Suprapubic skin (tissue), 4 donors: ENCODE measurements around the gene NSA2. TPM values are rescaled to one million over a fixed set of nuclear protein-coding genes. Genes with fewer than 3 reads are reported as not detected.
A peak's percentile ranks its signal among the peaks of the same experiment; 100 is the strongest.
"Not testable (repeated sequence)": the region's sequence is repeated elsewhere in the genome, so short reads cannot be mapped to it uniquely, and the experiment has no call there.

ENCODE experiments used
- DNase-seq, 2 donors: peaks; one replicate each; pipeline ENCODE4 v3.0.0-alpha.2; 2019; ENCODE audit warnings: low spot score in 2 of 2
- H3K27ac ChIP-seq: fragments of 200-600 bp; sonication (generic); one replicate; pipeline ENCODE4 v1.5.1; 2019
- H3K27me3 ChIP-seq: fragments of 200-600 bp; sonication (generic); one replicate; pipeline ENCODE4 v1.5.1; 2019
- H3K36me3 ChIP-seq: fragments of 200-600 bp; sonication (generic); one replicate; pipeline ENCODE4 v1.5.1; 2019
- H3K4me1 ChIP-seq: fragments of 200-600 bp; sonication (generic); one replicate; pipeline ENCODE4 v1.5.1; 2019
- H3K4me3 ChIP-seq: fragments of 200-600 bp; sonication (generic); one replicate; pipeline ENCODE4 v1.5.1; 2019; ENCODE audit warnings: mild to moderate bottlenecking
- H3K9me3 ChIP-seq: fragments of 200-600 bp; sonication (generic); one replicate; pipeline ENCODE4 v1.5.1; 2019
- EP300 ChIP-seq: sonication (generic); formaldehyde crosslinking; IDR thresholded peaks from one replicate; pipeline ENCODE4 v1.6.1; 2017; ENCODE audit warnings: antibody characterized with exemption
- POLR2A ChIP-seq, 2 donors: fragments of 450-650 bp; IDR thresholded peaks; one replicate each; pipeline ENCODE4 v1.6.1; 2017; ENCODE audit warnings: antibody characterized with exemption in 2 of 2, mild to moderate bottlenecking in 2 of 2, moderate library complexity in 2 of 2
- POLR2AphosphoS5 ChIP-seq, 3 donors: sonication (generic); formaldehyde crosslinking; IDR thresholded peaks; one replicate each; pipeline ENCODE4 v1.6.1; 2017; ENCODE audit warnings: antibody characterized with exemption in 3 of 3
- WGBS: methylation state at CpG from one replicate; pipeline ENCODE4 v1.1.5; 2018; 5-methylcytosine and 5-hydroxymethylcytosine counted together
- total RNA-seq, 4 donors: library from RNA; depleted of rRNA; stranded (reverse); fragments of >200 nt; gene quantifications; one replicate each; pipeline ENCODE4 v1.1.0, GENCODE V29; 2016
- TF ChIP-seq, protein P1 (sequence below), 2 donors: fragments of 200-600 bp in 1 of 2; fragments of 450-650 bp in 1 of 2; sonication (generic) in 1 of 2; IDR thresholded peaks; one replicate each; pipeline ENCODE4 v1.5.1; 2016 to 2019; ENCODE audit warnings: antibody characterized with exemption in 2 of 2, mild to moderate bottlenecking in 1 of 2, moderate library complexity in 1 of 2

Gene NSA2
- total RNA-seq, 4 donors from 2014 or later, result 47.5 to 93.8 (median 70.2) TPM

DNA sequence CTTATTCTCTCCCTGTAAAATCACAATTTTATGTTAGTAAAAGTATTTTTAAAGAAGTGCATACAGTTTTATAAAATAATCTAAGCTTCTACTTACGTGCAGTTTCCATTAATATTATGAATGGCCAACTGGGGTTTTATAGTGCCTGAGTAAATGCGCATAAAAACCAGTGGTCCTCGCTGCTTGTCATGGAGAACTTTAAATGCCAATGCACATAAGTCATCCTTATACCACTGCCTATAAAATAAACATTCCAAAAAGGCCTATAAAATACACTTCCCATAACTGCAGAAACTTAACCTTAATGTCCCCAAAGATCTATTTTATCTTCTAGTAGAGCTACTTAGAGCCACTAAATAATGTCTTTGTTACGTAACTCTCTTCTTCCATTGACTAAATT is 28.6 kb upstream of the NSA2 start:
- TF ChIP-seq POLR2A (IDR thresholded peaks at IDR 0.05) (no peak), POLR2AphosphoS5 (IDR thresholded peaks at IDR 0.05) (no peak), EP300 (no peak)
- TF ChIP-seq, protein P1, sequence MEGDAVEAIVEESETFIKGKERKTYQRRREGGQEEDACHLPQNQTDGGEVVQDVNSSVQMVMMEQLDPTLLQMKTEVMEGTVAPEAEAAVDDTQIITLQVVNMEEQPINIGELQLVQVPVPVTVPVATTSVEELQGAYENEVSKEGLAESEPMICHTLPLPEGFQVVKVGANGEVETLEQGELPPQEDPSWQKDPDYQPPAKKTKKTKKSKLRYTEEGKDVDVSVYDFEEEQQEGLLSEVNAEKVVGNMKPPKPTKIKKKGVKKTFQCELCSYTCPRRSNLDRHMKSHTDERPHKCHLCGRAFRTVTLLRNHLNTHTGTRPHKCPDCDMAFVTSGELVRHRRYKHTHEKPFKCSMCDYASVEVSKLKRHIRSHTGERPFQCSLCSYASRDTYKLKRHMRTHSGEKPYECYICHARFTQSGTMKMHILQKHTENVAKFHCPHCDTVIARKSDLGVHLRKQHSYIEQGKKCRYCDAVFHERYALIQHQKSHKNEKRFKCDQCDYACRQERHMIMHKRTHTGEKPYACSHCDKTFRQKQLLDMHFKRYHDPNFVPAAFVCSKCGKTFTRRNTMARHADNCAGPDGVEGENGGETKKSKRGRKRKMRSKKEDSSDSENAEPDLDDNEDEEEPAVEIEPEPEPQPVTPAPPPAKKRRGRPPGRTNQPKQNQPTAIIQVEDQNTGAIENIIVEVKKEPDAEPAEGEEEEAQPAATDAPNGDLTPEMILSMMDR (IDR thresholded peaks at IDR 0.05), result no peak
- no peaks in the 10 kb centered on the region for H3K4me1 ChIP-seq
- H3K9me3 ChIP-seq, result no peaks in the 10 kb centered on the region
- 91% methylated on average over 4 of the region's 4 CpGs for WGBS
- H3K36me3 ChIP-seq, result peaks cover 75% of the 10 kb centered on the region
- DNase-seq, result no peak
- no peaks in the 10 kb centered on the region for H3K27me3 ChIP-seq
- H3K4me3 ChIP-seq, result no peak overlapping the region
- H3K27ac ChIP-seq, result no peak overlapping the region

DNA sequence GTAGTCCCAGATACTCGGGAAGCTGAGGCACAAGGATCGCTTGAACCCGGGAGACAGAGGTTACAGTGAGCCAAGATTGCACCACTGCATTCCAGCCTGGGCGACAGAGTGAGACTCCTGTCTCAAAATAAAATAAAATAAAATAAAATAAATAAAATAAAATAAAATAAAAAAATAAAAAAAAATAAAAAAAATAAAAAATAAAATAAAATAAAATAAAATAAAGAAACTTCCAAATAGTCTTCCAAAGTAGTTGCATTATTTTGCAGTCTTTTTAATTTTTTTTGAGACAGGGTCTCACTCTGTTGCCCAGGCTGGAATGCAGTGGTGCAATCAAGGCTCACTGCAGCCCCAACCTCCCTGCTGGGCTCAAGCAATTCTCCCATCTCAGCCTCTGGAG is 18.3 kb upstream of the NSA2 start:
- WGBS, result 96% methylated on average over 4 of the region's 4 CpGs
- H3K4me3 ChIP-seq, H3K9me3 ChIP-seq, H3K27me3 ChIP-seq, DNase-seq, H3K27ac ChIP-seq, H3K4me1 ChIP-seq: not testable (repeated sequence)
- peaks cover 69% of the 10 kb centered on the region for H3K36me3 ChIP-seq

DNA sequence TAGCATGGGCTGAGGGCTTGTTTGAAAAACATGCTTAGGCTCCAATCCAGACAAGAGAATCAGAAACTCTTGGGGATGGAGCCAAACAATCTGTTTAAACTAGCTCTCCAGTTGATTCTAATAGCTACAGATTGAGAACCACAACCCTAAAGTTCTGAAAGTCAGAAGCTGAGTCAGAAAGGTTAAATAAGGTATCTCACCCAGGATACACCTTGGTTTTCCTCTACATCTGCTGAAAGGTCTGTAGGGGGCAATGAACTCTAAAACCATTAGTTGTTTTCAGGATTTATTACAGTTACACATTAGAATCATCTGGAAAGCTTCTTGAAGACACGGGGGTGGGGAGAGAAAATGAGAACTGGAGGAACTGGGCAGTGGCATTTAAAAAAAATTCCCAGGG is 5.8 kb upstream of the NSA2 start:
- 48% methylated on average over 1 of the region's 1 CpG for WGBS

DNA sequence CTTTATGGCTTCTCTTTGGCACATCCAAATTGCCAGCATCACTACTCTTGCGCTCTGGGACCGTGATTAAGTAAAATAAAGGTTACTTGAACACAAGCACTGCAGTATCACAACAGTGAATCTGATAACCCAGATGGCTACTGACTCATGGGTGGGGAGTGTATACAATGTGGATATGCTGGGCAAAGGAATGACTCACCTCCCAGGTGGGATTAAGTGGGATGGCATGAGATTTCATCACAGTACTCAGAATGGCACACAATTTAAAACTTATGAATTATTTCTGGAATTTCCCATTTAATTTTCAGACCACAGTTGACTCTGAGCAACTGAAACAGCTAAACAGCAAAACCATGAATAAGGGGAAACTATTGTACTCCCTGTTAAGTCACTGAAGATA is 4.5 kb upstream of the NSA2 start:
- H3K36me3 ChIP-seq, result peaks cover 30% of the 10 kb centered on the region
- whole genome bisulfite sequencing, result 84% methylated on average over 2 of the region's 2 CpGs
- H3K9me3 ChIP-seq, result no peaks in the 10 kb centered on the region
- no peak for DNase-seq
- H3K4me1 ChIP-seq, result peaks cover 19% of the 10 kb centered on the region
- no peak overlapping the region for H3K4me3 ChIP-seq
- no peaks in the 10 kb centered on the region for H3K27me3 ChIP-seq
- H3K27ac ChIP-seq, result no peak overlapping the region
- no peak for TF ChIP-seq POLR2AphosphoS5 (IDR thresholded peaks at IDR 0.05)
- no peak for TF ChIP-seq POLR2A (IDR thresholded peaks at IDR 0.05)
- TF ChIP-seq EP300, result no peak
- TF ChIP-seq, protein P1 (IDR thresholded peaks at IDR 0.05), result no peak

More for the DNA sequence above, 5.8 kb upstream of the NSA2 start:
- Histone ChIP-seq H3K4me1 (peaks cover 18% of the 10 kb centered on the region), H3K36me3 (peaks cover 43% of the 10 kb centered on the region), H3K27ac (no peak overlapping the region), H3K4me3 (no peak overlapping the region), H3K9me3 (peaks cover 3% of the 10 kb centered on the region), H3K27me3 (no peaks in the 10 kb centered on the region)
- no peak for DNase-seq
- TF ChIP-seq POLR2AphosphoS5 (IDR thresholded peaks at IDR 0.05), result no peak
- TF ChIP-seq POLR2A (IDR thresholded peaks at IDR 0.05), result no peak

DNA sequence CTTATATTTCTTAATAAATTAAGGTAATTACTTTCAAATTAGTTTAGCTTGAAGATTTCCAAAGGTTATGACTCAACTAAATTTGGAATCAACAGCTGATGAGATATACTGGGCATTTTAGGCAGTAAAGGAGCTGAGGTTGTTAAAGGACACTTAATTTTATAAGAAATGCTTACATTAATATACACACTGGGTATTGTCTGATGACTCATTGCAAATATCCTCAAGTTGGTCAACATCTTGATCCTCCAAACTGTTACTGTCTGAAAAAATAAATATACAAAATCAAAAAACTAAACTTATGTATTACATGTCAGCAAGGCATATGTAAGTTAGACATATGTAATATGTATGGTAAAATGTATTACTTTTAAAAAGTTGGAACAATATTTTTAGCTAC is 3.5 kb upstream of the NSA2 start:
- H3K4me1 ChIP-seq, result peaks cover 29% of the 10 kb centered on the region
- no peak overlapping the region for H3K27ac ChIP-seq

DNA sequence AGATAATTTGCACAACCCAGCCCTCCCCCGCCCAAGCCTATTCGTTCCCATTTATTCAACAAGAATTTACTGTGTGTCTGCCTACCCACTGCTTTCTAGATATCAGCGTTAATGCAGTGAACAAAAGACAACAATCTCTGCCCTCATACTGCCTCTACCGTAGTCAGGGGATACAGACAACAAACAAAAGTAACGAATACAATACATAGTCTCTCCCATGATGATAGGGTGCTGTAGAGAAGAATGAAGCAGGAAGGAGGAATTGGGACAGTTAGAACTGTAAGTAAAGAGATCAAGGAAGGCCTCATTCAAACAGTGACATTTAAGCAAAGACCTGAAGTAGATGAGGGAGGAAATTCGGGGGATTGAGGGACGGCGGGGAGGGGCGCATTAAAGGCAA is 1.8 kb upstream of the NSA2 start:
- H3K36me3 ChIP-seq, result peaks cover 23% of the 10 kb centered on the region
- H3K4me3 ChIP-seq, result peak overlapping the region; percentile 99
- TF ChIP-seq, protein P1 (IDR thresholded peaks at IDR 0.05), result no peak
- TF ChIP-seq POLR2A (IDR thresholded peaks at IDR 0.05) (no peak), EP300 (no peak), POLR2AphosphoS5 (IDR thresholded peaks at IDR 0.05) (no peak)
- no peak overlapping the region for H3K27ac ChIP-seq
- H3K4me1 ChIP-seq, result peaks cover 31% of the 10 kb centered on the region
- H3K27me3 ChIP-seq, result no peaks in the 10 kb centered on the region
- DNase-seq, result no peak
- no peaks in the 10 kb centered on the region for H3K9me3 ChIP-seq
- whole genome bisulfite sequencing, result 69% methylated on average over 9 of the region's 9 CpGs

More for the DNA sequence above, 3.5 kb upstream of the NSA2 start:
- Histone ChIP-seq H3K36me3 (peaks cover 21% of the 10 kb centered on the region), H3K9me3 (no peaks in the 10 kb centered on the region), H3K4me3 (no peak overlapping the region), H3K27me3 (no peaks in the 10 kb centered on the region)
- no peak for DNase-seq
- TF ChIP-seq POLR2A (IDR thresholded peaks at IDR 0.05) (no peak), POLR2AphosphoS5 (IDR thresholded peaks at IDR 0.05) (no peak), EP300 (no peak)
- TF ChIP-seq, protein P1 (IDR thresholded peaks at IDR 0.05), result no peak
